Loucy (cell line): ENCODE measurements around the gene UMODL1.

ENCODE experiments used
- H2AFZ ChIP-seq: fragments of 200-600 bp; sonication (generic); 2 replicates; pipeline ENCODE4 v1.6.0; 2016; ENCODE audit warnings: antibody characterized with exemption, mild to moderate bottlenecking, low read length, moderate library complexity
- H3F3A ChIP-seq: fragments of 200-600 bp; 2 replicates; pipeline ENCODE4 v1.6.0; 2016; ENCODE audit warnings: antibody characterized with exemption, low read depth, mild to moderate bottlenecking
- H3K27me3 ChIP-seq: fragments of 200-600 bp; sonication (generic); 2 replicates; pipeline ENCODE4 v1.6.1; 2014; ENCODE audit warnings: low read length, mild to moderate bottlenecking; ENCODE audit not compliant: insufficient read depth, poor library complexity, severe bottlenecking
- H3K36me3 ChIP-seq: fragments of 200-600 bp; sonication (generic); 2 replicates; pipeline ENCODE4 v1.6.1; 2016; ENCODE audit warnings: low read length; ENCODE audit not compliant: insufficient read depth
- H3K4me1 ChIP-seq: fragments of 200-600 bp; sonication (generic); 2 replicates; pipeline ENCODE4 v1.5.1; 2014; ENCODE audit warnings: low read length, mild to moderate bottlenecking; ENCODE audit not compliant: insufficient read depth, poor library complexity, severe bottlenecking
- H3K4me2 ChIP-seq: fragments of 200-600 bp; sonication (generic); 2 replicates; pipeline ENCODE4 v1.6.0; 2014; ENCODE audit warnings: antibody characterized with exemption, low read length, low read depth, mild to moderate bottlenecking; ENCODE audit not compliant: poor library complexity, severe bottlenecking
- H3K4me3 ChIP-seq: fragments of 200-600 bp; sonication (generic); 2 replicates; pipeline ENCODE4 v1.5.1; 2014; ENCODE audit warnings: low read length, mild to moderate bottlenecking, mixed read lengths; ENCODE audit not compliant: poor library complexity, severe bottlenecking
- H3K79me2 ChIP-seq: fragments of 200-600 bp; sonication (generic); 2 replicates; pipeline ENCODE4 v1.6.1; 2014; ENCODE audit warnings: low read length; ENCODE audit not compliant: insufficient read depth
- H3K9ac ChIP-seq: fragments of 200-600 bp; sonication (generic); 2 replicates; pipeline ENCODE4 v1.6.0; 2014; ENCODE audit warnings: mild to moderate bottlenecking, low read depth, low read length, moderate library complexity; ENCODE audit not compliant: poor library complexity, severe bottlenecking
- H3K9me2 ChIP-seq: fragments of 200-600 bp; sonication (generic); replicated peaks from 2 replicates; pipeline ENCODE4 v1.6.1; 2016; ENCODE audit warnings: low read depth, low read length, mixed read lengths
- H3K9me3 ChIP-seq: fragments of 200-600 bp; sonication (generic); 2 replicates; pipeline ENCODE4 v1.6.1; 2014; ENCODE audit warnings: mild to moderate bottlenecking, antibody characterized with exemption, low read length, low read depth; ENCODE audit not compliant: insufficient read depth
- H4K20me1 ChIP-seq: fragments of 200-600 bp; sonication (generic); 2 replicates; pipeline ENCODE4 v1.6.0; 2014; ENCODE audit warnings: antibody characterized with exemption, low read length, mild to moderate bottlenecking; ENCODE audit not compliant: insufficient read depth, poor library complexity, severe bottlenecking
- EZH2phosphoT487 ChIP-seq: fragments of 200-600 bp; IDR thresholded peaks from 2 replicates; pipeline ENCODE4 v1.6.1; 2018; ENCODE audit warnings: antibody characterized with exemption, mild to moderate bottlenecking, moderate library complexity, borderline replicate concordance
- TF ChIP-seq, protein P1 (sequence below): fragments of 200-600 bp; sonication (generic); conservative IDR thresholded peaks from 2 replicates; pipeline ENCODE4 v1.5.1; 2014; ENCODE audit warnings: mild to moderate bottlenecking, antibody characterized with exemption, low read length

The UMODL1 gene

DNA sequence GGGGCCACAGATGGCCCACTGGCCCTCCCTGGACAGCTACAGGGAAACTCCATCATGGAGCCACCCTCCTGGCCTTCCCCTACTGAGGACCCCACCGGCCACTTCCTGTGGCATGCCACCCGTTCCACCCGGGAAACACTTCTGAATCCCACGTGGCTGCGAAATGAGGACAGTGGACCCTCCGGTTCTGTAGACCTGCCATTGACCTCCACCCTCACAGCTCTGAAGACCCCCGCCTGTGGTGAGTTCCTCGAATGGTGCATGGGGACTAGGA lies 40.3 kb downstream of the UMODL1 start:
- no peaks in the 10 kb centered on the region for H3K27me3 ChIP-seq

GRCh38 chr21:42111811-42112210 lies 40.7 kb downstream of the UMODL1 start:
- TF ChIP-seq EZH2phosphoT487: no peak
- Histone ChIP-seq H3K4me1 (peaks cover 61% of the 10 kb centered on the region), H3K9me3 (no peaks in the 10 kb centered on the region), H4K20me1 (no peaks in the 10 kb centered on the region), H3K79me2 (peaks cover 5% of the 10 kb centered on the region; the same call in 1 of the 2 replicates), H2AFZ (no peak overlapping the region), H3F3A (peaks cover 6% of the 10 kb centered on the region), H3K27me3 (no peaks in the 10 kb centered on the region), H3K9ac (no peak overlapping the region), H3K4me2 (no peak overlapping the region), H3K9me2 (no peaks in the 10 kb centered on the region), H3K36me3 (no peaks in the 10 kb centered on the region), H3K4me3 (no peak overlapping the region)

More for the DNA sequence above, 40.3 kb downstream of the UMODL1 start:
- peaks cover 9% of the 10 kb centered on the region; the same call in 1 of the 2 replicates for H3K79me2 ChIP-seq
- no peak for TF ChIP-seq EZH2phosphoT487
- TF ChIP-seq, protein P1, sequence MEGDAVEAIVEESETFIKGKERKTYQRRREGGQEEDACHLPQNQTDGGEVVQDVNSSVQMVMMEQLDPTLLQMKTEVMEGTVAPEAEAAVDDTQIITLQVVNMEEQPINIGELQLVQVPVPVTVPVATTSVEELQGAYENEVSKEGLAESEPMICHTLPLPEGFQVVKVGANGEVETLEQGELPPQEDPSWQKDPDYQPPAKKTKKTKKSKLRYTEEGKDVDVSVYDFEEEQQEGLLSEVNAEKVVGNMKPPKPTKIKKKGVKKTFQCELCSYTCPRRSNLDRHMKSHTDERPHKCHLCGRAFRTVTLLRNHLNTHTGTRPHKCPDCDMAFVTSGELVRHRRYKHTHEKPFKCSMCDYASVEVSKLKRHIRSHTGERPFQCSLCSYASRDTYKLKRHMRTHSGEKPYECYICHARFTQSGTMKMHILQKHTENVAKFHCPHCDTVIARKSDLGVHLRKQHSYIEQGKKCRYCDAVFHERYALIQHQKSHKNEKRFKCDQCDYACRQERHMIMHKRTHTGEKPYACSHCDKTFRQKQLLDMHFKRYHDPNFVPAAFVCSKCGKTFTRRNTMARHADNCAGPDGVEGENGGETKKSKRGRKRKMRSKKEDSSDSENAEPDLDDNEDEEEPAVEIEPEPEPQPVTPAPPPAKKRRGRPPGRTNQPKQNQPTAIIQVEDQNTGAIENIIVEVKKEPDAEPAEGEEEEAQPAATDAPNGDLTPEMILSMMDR: no peak
- H3F3A ChIP-seq: peaks cover 6% of the 10 kb centered on the region
- H3K36me3 ChIP-seq: no peaks in the 10 kb centered on the region
- peaks cover 61% of the 10 kb centered on the region for H3K4me1 ChIP-seq
- no peaks in the 10 kb centered on the region for H3K9me2 ChIP-seq
- no peak overlapping the region for H2AFZ ChIP-seq
- no peak overlapping the region for H3K4me2 ChIP-seq
- no peak overlapping the region for H3K4me3 ChIP-seq
- no peak overlapping the region for H3K9ac ChIP-seq
- no peaks in the 10 kb centered on the region for H3K9me3 ChIP-seq
- no peaks in the 10 kb centered on the region for H4K20me1 ChIP-seq

GRCh38 chr21:42112238-42112637 lies 41.1 kb downstream of the UMODL1 start:
- no peaks in the 10 kb centered on the region for H3K9me3 ChIP-seq
- no peaks in the 10 kb centered on the region for H4K20me1 ChIP-seq
- no peak for TF ChIP-seq EZH2phosphoT487
- TF ChIP-seq, protein P1: no peak
- H3K9me2 ChIP-seq: no peaks in the 10 kb centered on the region
- H3K4me1 ChIP-seq: peaks cover 61% of the 10 kb centered on the region
- no peaks in the 10 kb centered on the region for H3K36me3 ChIP-seq
- H2AFZ ChIP-seq: no peak overlapping the region
- peaks cover under 1% of the 10 kb centered on the region; the same call in 1 of the 2 replicates for H3K79me2 ChIP-seq
- H3K9ac ChIP-seq: no peak overlapping the region
- no peaks in the 10 kb centered on the region for H3K27me3 ChIP-seq
- H3K4me2 ChIP-seq: no peak overlapping the region
- no peak overlapping the region for H3K4me3 ChIP-seq
- H3F3A ChIP-seq: peaks cover 5% of the 10 kb centered on the region

- H3K4me3 ChIP-seq: no peak overlapping the region
- no peaks in the 10 kb centered on the region for H3K36me3 ChIP-seq
- H3K4me1 ChIP-seq: peaks cover 60% of the 10 kb centered on the region
- H3K79me2 ChIP-seq: no peaks in the 10 kb centered on the region
- H4K20me1 ChIP-seq: no peaks in the 10 kb centered on the region
- H3K27me3 ChIP-seq: no peaks in the 10 kb centered on the region
- no peak overlapping the region for H3K4me2 ChIP-seq
- no peak overlapping the region for H3K9ac ChIP-seq
- no peaks in the 10 kb centered on the region for H3K9me2 ChIP-seq
- no peak overlapping the region for H2AFZ ChIP-seq
- TF ChIP-seq, protein P1: no peak
- no peak for TF ChIP-seq EZH2phosphoT487
- no peaks in the 10 kb centered on the region for H3K9me3 ChIP-seq
- no peaks in the 10 kb centered on the region; the same call in 1 of the 2 replicates for H3F3A ChIP-seq
These were observed 41.7 kb downstream of the UMODL1 start for GRCh38 chr21:42112857-42113256.
